ENCODE measurements around the gene CYTIP. TPM values are rescaled to one million over a fixed set of nuclear protein-coding genes. Genes with fewer than 3 reads are reported as not detected.

Gene CYTIP
- polyA plus RNA-seq, 1 of the 3 experiments (the other 2 are of a cell fraction): not detected

GRCh38 chr2:157471078-157471477 lies 27.2 kb upstream of the CYTIP start:
- Histone ChIP-seq H3K36me3 (replicated peaks in 1 of 2; ENCODE audit: control insufficient read depth in 1 of 2, insufficient read depth in 2 of 2, low read length in 1 of 2) (no peaks in the 10 kb centered on the region), H3K4me3 (ENCODE audit: low read depth in 2 of 2, low read length in 1 of 2) (no peak overlapping the region), H3F3A (replicated peaks; ENCODE audit: insufficient read depth) (no peaks in the 10 kb centered on the region), H3K9me3 (no peaks in the 10 kb centered on the region), H3K4me2 (no peak overlapping the region), H2AFZ (ENCODE audit: low read depth) (no peak overlapping the region), H3K27me3 (ENCODE audit: insufficient read depth) (no peaks in the 10 kb centered on the region), H3K27ac (ENCODE audit: low read depth in 2 of 2, low read length in 1 of 2) (no peak overlapping the region), H3K9ac (no peak overlapping the region), H3K4me1 (ENCODE audit: control insufficient read depth in 1 of 2, insufficient read depth in 2 of 2, low read depth in 1 of 2, low read length in 1 of 2) (no peaks in the 10 kb centered on the region), H3K9me2 (no peaks in the 10 kb centered on the region), H4K20me1 (ENCODE audit: insufficient read depth) (no peaks in the 10 kb centered on the region), H3K79me2 (ENCODE audit: insufficient read depth) (no peaks in the 10 kb centered on the region)
- DNase-seq: no peak
- WGBS (ENCODE audit: low lambda C conversion rate): 8% methylated on average over 3 of the region's 3 CpGs
- CTCF ChIA-PET: no interaction called here
- POLR2A ChIA-PET: no interaction called here
- TF ChIP-seq CHD2 (IDR thresholded peaks at IDR 0.05; ENCODE audit: low read length, partially characterized antibody): no peak
- TF ChIP-seq, protein P1, sequence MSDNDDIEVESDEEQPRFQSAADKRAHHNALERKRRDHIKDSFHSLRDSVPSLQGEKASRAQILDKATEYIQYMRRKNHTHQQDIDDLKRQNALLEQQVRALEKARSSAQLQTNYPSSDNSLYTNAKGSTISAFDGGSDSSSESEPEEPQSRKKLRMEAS (IDR thresholded peaks at IDR 0.05; ENCODE audit: low read depth): no peak
- TF ChIP-seq SIN3A (IDR thresholded peaks at IDR 0.05; ENCODE audit: borderline replicate concordance, low read depth, low read length): no peak

GRCh38 chr2:157470321-157470720 lies 26.4 kb upstream of the CYTIP start:
- CTCF ChIA-PET: no interaction called here
- H3K4me2 ChIP-seq: no peak overlapping the region

More at GRCh38 chr2:157470321-157470720, 26.4 kb upstream of the CYTIP start:
- no peaks in the 10 kb centered on the region for H3K9me2 ChIP-seq
- no peaks in the 10 kb centered on the region for H3K79me2 ChIP-seq (ENCODE audit: insufficient read depth)
- H2AFZ ChIP-seq (ENCODE audit: low read depth): no peak overlapping the region
- DNase-seq: no peak
- no peaks in the 10 kb centered on the region for H3K9me3 ChIP-seq
- no peaks in the 10 kb centered on the region for H3F3A ChIP-seq (replicated peaks; ENCODE audit: insufficient read depth)
- no peaks in the 10 kb centered on the region for H3K27me3 ChIP-seq (ENCODE audit: insufficient read depth)
- H4K20me1 ChIP-seq (ENCODE audit: insufficient read depth): no peaks in the 10 kb centered on the region
- no peak overlapping the region for H3K27ac ChIP-seq (ENCODE audit: low read depth in 2 of 2, low read length in 1 of 2)
- no peak overlapping the region for H3K4me3 ChIP-seq (ENCODE audit: low read depth in 2 of 2, low read length in 1 of 2)
- POLR2A ChIA-PET: no interaction called here
- H3K4me1 ChIP-seq (ENCODE audit: control insufficient read depth in 1 of 2, insufficient read depth in 2 of 2, low read depth in 1 of 2, low read length in 1 of 2): no peaks in the 10 kb centered on the region
- no peaks in the 10 kb centered on the region for H3K36me3 ChIP-seq (replicated peaks in 1 of 2; ENCODE audit: control insufficient read depth in 1 of 2, insufficient read depth in 2 of 2, low read length in 1 of 2)
- TF ChIP-seq REST (IDR thresholded peaks at IDR 0.05; ENCODE audit: low read depth, low read length): no peak
- TF ChIP-seq FOSL2 (IDR thresholded peaks at IDR 0.05; ENCODE audit: borderline replicate concordance, low read depth): no peak
- TF ChIP-seq GABPA (IDR thresholded peaks at IDR 0.05; ENCODE audit: low read depth): no peak
- TF ChIP-seq SMC3 (IDR thresholded peaks at IDR 0.05; ENCODE audit: low read depth, low read length): no peak
- no peak for TF ChIP-seq FOXM1 (IDR thresholded peaks at IDR 0.05; ENCODE audit: low read depth)
- TF ChIP-seq SIN3A (IDR thresholded peaks at IDR 0.05; ENCODE audit: borderline replicate concordance, low read depth, low read length): no peak
- no peak for TF ChIP-seq ELF1 (IDR thresholded peaks at IDR 0.05)
- TF ChIP-seq CHD2 (IDR thresholded peaks at IDR 0.05; ENCODE audit: low read length, partially characterized antibody): no peak
- TF ChIP-seq NRF1 (IDR thresholded peaks at IDR 0.05; ENCODE audit: low read depth, low read length): no peak
- no peak for TF ChIP-seq RFX5 (IDR thresholded peaks at IDR 0.05; ENCODE audit: low read length)
- TF ChIP-seq RXRA (IDR thresholded peaks at IDR 0.05; ENCODE audit: borderline replicate concordance, low read depth): no peak
- TF ChIP-seq, protein P2, sequence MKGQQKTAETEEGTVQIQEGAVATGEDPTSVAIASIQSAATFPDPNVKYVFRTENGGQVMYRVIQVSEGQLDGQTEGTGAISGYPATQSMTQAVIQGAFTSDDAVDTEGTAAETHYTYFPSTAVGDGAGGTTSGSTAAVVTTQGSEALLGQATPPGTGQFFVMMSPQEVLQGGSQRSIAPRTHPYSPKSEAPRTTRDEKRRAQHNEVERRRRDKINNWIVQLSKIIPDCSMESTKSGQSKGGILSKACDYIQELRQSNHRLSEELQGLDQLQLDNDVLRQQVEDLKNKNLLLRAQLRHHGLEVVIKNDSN (IDR thresholded peaks at IDR 0.05; ENCODE audit: borderline replicate concordance, low read depth): no peak
- TF ChIP-seq, protein P3, sequence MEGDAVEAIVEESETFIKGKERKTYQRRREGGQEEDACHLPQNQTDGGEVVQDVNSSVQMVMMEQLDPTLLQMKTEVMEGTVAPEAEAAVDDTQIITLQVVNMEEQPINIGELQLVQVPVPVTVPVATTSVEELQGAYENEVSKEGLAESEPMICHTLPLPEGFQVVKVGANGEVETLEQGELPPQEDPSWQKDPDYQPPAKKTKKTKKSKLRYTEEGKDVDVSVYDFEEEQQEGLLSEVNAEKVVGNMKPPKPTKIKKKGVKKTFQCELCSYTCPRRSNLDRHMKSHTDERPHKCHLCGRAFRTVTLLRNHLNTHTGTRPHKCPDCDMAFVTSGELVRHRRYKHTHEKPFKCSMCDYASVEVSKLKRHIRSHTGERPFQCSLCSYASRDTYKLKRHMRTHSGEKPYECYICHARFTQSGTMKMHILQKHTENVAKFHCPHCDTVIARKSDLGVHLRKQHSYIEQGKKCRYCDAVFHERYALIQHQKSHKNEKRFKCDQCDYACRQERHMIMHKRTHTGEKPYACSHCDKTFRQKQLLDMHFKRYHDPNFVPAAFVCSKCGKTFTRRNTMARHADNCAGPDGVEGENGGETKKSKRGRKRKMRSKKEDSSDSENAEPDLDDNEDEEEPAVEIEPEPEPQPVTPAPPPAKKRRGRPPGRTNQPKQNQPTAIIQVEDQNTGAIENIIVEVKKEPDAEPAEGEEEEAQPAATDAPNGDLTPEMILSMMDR (IDR thresholded peaks at IDR 0.05): no peak
- no peak for TF ChIP-seq JUND (IDR thresholded peaks at IDR 0.05)
- TF ChIP-seq, protein P1 (IDR thresholded peaks at IDR 0.05; ENCODE audit: low read depth): no peak
- TF ChIP-seq ZBTB33 (IDR thresholded peaks at IDR 0.05; ENCODE audit: borderline replicate concordance, low read depth): no peak
- TF ChIP-seq TCF12 (IDR thresholded peaks at IDR 0.05): no peak
- no peak for TF ChIP-seq FOXJ3 (CRISPR knock-in tag; IDR thresholded peaks at IDR 0.05)
- H3K9ac ChIP-seq: no peak overlapping the region

Measured in SK-N-SH (cell line).